HUES48 (cell line): ENCODE data around the gene GHDC.
A peak's percentile ranks its signal among the peaks of the same experiment; 100 is the strongest.

Experiments used
- H3K27ac ChIP-seq: one replicate; pipeline ENCODE4 v1.7.0; 2013; ENCODE audit warnings: low read depth, low read length, inconsistent platforms
- H3K27me3 ChIP-seq: 2 replicates; pipeline ENCODE4 v1.6.1; 2013; ENCODE audit warnings: mild to moderate bottlenecking, low read length; ENCODE audit not compliant: control insufficient read depth, insufficient read depth
- H3K36me3 ChIP-seq: 2 replicates; pipeline ENCODE4 v1.6.1; 2013; ENCODE audit warnings: low read length; ENCODE audit not compliant: control insufficient read depth, insufficient read depth
- H3K4me1 ChIP-seq: 2 replicates; pipeline ENCODE4 v1.6.1; 2013; ENCODE audit warnings: mild to moderate bottlenecking, low read length; ENCODE audit not compliant: control insufficient read depth, insufficient read depth
- H3K4me3 ChIP-seq: 2 replicates; pipeline ENCODE4 v1.5.1; 2013; ENCODE audit warnings: mild to moderate bottlenecking, low read depth, low read length
- H3K9ac ChIP-seq: 2 replicates; pipeline ENCODE4 v1.6.1; 2013; ENCODE audit warnings: mild to moderate bottlenecking, low read depth, low read length, moderate library complexity
- H3K9me3 ChIP-seq: 2 replicates; pipeline ENCODE4 v1.6.1; 2013; ENCODE audit warnings: low read length; ENCODE audit not compliant: control insufficient read depth, insufficient read depth

The GHDC gene

GRCh38 chr17:42167807-42168206 lies 26.5 kb downstream of the GHDC start:
- Histone ChIP-seq H3K4me3 (no peak overlapping the region), H3K4me1 (no peaks in the 10 kb centered on the region), H3K36me3 (no peaks in the 10 kb centered on the region), H3K27me3 (no peaks in the 10 kb centered on the region), H3K27ac (no peak overlapping the region), H3K9ac (no peak overlapping the region), H3K9me3 (no peaks in the 10 kb centered on the region)

GRCh38 chr17:42166196-42166763 lies 28.0 kb downstream of the GHDC start:
- H3K9me3 ChIP-seq, result no peaks in the 10 kb centered on the region
- H3K4me3 ChIP-seq, result no peak overlapping the region
- H3K27ac ChIP-seq, result no peak overlapping the region
- no peaks in the 10 kb centered on the region for H3K4me1 ChIP-seq
- H3K27me3 ChIP-seq, result no peaks in the 10 kb centered on the region
- no peak overlapping the region for H3K9ac ChIP-seq
- no peaks in the 10 kb centered on the region for H3K36me3 ChIP-seq

GRCh38 chr17:42165751-42166150 lies 28.5 kb downstream of the GHDC start:
- Histone ChIP-seq H3K27me3 (no peaks in the 10 kb centered on the region), H3K4me1 (no peaks in the 10 kb centered on the region), H3K9ac (no peak overlapping the region), H3K36me3 (no peaks in the 10 kb centered on the region), H3K9me3 (no peaks in the 10 kb centered on the region), H3K27ac (no peak overlapping the region), H3K4me3 (no peak overlapping the region)

GRCh38 chr17:42163696-42164407 lies 30.4 kb downstream of the GHDC start:
- Histone ChIP-seq H3K27me3 (no peaks in the 10 kb centered on the region), H3K36me3 (no peaks in the 10 kb centered on the region), H3K9me3 (no peaks in the 10 kb centered on the region), H3K9ac (no peak overlapping the region), H3K27ac (no peak overlapping the region), H3K4me1 (no peaks in the 10 kb centered on the region), H3K4me3 (no peak overlapping the region)

- no peaks in the 10 kb centered on the region for H3K9me3 ChIP-seq
- no peaks in the 10 kb centered on the region for H3K36me3 ChIP-seq
- H3K9ac ChIP-seq, result no peak overlapping the region
- no peaks in the 10 kb centered on the region for H3K4me1 ChIP-seq
- no peaks in the 10 kb centered on the region for H3K27me3 ChIP-seq
- no peak overlapping the region for H3K4me3 ChIP-seq
- H3K27ac ChIP-seq, result no peak overlapping the region
These were observed 31.2 kb downstream of the GHDC start for GRCh38 chr17:42163113-42163512.

- no peaks in the 10 kb centered on the region for H3K36me3 ChIP-seq
- H3K4me3 ChIP-seq, result no peak overlapping the region
- no peaks in the 10 kb centered on the region for H3K4me1 ChIP-seq
- no peaks in the 10 kb centered on the region for H3K9me3 ChIP-seq
- H3K9ac ChIP-seq, result no peak overlapping the region
- H3K27me3 ChIP-seq, result no peaks in the 10 kb centered on the region
- no peak overlapping the region for H3K27ac ChIP-seq
These were observed 33.8 kb downstream of the GHDC start for GRCh38 chr17:42160531-42160910.

- H3K27me3 ChIP-seq, result no peaks in the 10 kb centered on the region
- no peak overlapping the region for H3K27ac ChIP-seq
- no peaks in the 10 kb centered on the region for H3K9me3 ChIP-seq
- no peak overlapping the region for H3K4me3 ChIP-seq
- H3K9ac ChIP-seq, result no peak overlapping the region
- no peaks in the 10 kb centered on the region for H3K36me3 ChIP-seq
- no peaks in the 10 kb centered on the region for H3K4me1 ChIP-seq
These were observed 34.3 kb downstream of the GHDC start for GRCh38 chr17:42159796-42160530.

GRCh38 chr17:42155614-42156045 lies 38.7 kb downstream of the GHDC start:
- H3K9ac ChIP-seq, result peak overlapping the region; percentile 18; the same call in 1 of the 2 replicates
- peaks cover 10% of the 10 kb centered on the region for H3K4me1 ChIP-seq
- H3K36me3 ChIP-seq, result peaks cover 4% of the 10 kb centered on the region; the same call in 1 of the 2 replicates
- H3K4me3 ChIP-seq, result peak overlapping the region; percentile 89
- H3K9me3 ChIP-seq, result no peaks in the 10 kb centered on the region
- no peaks in the 10 kb centered on the region for H3K27me3 ChIP-seq
- H3K27ac ChIP-seq, result peak overlapping the region; percentile 50

GRCh38 chr17:42153919-42154742 lies 40.2 kb downstream of the GHDC start:
- Histone ChIP-seq H3K27me3 (no peaks in the 10 kb centered on the region), H3K9ac (peak overlapping the region; percentile 49), H3K27ac (peak overlapping the region; percentile 74), H3K36me3 (peaks cover 4% of the 10 kb centered on the region; the same call in 1 of the 2 replicates), H3K4me1 (peaks cover 10% of the 10 kb centered on the region), H3K9me3 (no peaks in the 10 kb centered on the region), H3K4me3 (peak overlapping the region; percentile 89)

- Histone ChIP-seq H3K4me1 (no peaks in the 10 kb centered on the region), H3K9ac (no peak overlapping the region), H3K9me3 (no peaks in the 10 kb centered on the region), H3K4me3 (no peak overlapping the region), H3K36me3 (peaks cover 27% of the 10 kb centered on the region; the same call in 1 of the 2 replicates), H3K27me3 (no peaks in the 10 kb centered on the region), H3K27ac (no peak overlapping the region)
These were observed 47.2 kb downstream of the GHDC start for GRCh38 chr17:42146911-42147607.
